ENCODE data around the gene CCNQ.

Gene CCNQ

GRCh38 chrX:153637121-153638040, 38.4 kb upstream of the CCNQ start:
- DNase-seq (ENCODE audit: low read depth), result no peak

DNA sequence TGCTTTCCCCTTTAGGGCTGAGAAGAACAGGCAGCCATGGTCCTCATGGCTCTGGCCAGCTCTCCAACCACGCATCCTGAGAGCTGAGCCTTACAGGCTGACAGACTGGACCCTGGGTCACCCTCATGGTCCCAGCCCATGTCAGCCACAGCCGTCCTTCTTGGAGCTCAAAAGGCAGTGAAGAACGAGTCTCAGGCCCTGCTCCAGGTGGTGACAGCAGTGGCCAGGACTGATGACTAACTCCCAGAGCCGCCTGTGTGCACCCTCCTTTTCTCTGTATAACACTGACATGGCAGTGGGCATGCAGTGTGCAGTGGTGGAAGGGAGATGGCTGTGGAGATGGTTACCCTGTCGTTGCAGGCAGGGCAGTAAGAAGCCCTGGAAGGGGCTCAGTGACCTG, 37.8 kb upstream of the CCNQ start:
- no peak for DNase-seq (ENCODE audit: low read depth)

- no peak for DNase-seq (ENCODE audit: low read depth)
Observed at GRCh38 chrX:153635788-153636668, 37.1 kb upstream of the CCNQ start.

- DNase-seq (ENCODE audit: low read depth), result no peak
Observed at GRCh38 chrX:153635388-153635787, 36.4 kb upstream of the CCNQ start.

GRCh38 chrX:153634832-153635231, 35.9 kb upstream of the CCNQ start:
- no peak for DNase-seq (ENCODE audit: low read depth)

DNA sequence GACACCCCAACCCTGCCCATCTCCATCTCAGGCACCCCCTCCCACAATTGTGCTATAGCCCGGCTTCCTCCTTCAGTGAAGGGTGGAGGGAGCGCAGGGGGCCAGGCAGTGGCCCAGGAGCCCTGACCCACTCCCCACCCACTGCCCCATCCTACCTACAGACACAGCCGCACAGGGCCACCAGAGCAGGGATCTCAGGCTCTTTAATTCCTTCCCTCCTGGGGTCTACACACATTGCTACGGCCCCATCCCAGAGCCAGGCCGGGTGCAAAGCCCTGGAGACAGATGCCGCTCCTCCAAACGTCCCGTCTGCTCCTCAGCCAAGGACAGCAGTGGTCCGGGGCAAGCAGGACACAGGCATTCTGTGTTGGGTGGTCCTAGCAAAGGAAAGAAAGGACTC, 35.3 kb upstream of the CCNQ start:
- DNase-seq (ENCODE audit: low read depth), result no peak

- DNase-seq (ENCODE audit: low read depth), result no peak
Observed at GRCh38 chrX:153633607-153634180, 34.8 kb upstream of the CCNQ start.

- DNase-seq (ENCODE audit: low read depth), result no peak
Observed at GRCh38 chrX:153633048-153633447, 34.1 kb upstream of the CCNQ start.

- DNase-seq (ENCODE audit: low read depth), result no peak
Observed at GRCh38 chrX:153632595-153632946, 33.6 kb upstream of the CCNQ start.

DNA sequence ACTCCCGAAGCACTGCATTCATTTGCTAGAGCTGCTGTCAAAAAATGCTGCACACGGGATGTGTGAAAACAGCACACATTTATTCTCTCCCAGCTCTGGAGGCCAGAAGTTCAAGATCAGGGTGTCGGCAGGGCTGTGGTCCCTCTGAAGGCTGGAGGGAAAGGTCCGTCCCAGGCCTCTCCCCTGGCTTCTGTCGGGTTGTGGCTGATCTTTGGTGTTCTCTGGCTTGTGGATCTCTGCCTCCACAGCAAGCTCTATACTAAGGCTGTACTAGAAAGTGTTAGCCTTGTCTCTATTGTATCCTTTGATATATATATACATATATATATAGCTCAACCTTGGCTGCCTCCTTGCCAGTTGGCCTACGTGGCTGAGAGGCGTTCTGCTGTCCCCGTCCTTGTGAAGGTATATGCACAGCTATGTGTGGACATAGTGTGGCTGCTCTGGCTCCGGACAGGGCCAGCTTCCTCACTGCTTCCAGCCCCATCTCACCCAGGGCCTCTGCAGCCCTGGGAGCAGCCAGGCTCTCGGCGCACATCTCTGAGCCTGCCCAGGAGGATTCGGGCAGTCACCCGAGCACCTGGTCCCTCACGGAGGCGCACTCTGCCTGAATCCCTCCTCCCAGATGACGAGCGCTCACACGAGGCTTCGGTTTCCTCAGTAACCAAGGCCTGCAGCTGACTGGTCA, 33.1 kb upstream of the CCNQ start:
- no peak for DNase-seq (ENCODE audit: low read depth)

- no peak for DNase-seq (ENCODE audit: low read depth)
Observed at GRCh38 chrX:153631346-153631745, 32.4 kb upstream of the CCNQ start.

DNA sequence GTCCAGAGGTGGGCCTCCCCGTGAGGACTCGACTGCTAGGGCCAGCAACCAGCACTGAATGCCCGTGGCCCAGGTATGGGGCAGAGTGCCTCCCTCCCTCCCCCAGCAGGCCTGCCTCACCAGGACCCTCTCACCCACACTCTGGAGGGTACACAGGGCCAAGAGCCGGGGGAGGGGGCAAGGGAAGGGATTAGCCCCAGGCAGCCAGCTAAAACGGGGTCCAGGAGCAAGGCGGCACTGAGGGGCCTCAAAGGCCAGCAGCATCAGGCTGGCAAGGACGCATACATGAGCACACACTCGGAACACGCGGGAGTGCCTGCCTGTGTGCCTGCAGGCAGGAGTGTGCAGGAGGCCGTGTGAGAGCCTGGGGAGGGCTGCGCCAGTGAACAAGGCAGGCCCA, 29.7 kb upstream of the CCNQ start:
- DNase-seq (ENCODE audit: low read depth), result no peak

- no peak for DNase-seq (ENCODE audit: low read depth)
Observed at GRCh38 chrX:153628129-153628528, 29.2 kb upstream of the CCNQ start.

DNA sequence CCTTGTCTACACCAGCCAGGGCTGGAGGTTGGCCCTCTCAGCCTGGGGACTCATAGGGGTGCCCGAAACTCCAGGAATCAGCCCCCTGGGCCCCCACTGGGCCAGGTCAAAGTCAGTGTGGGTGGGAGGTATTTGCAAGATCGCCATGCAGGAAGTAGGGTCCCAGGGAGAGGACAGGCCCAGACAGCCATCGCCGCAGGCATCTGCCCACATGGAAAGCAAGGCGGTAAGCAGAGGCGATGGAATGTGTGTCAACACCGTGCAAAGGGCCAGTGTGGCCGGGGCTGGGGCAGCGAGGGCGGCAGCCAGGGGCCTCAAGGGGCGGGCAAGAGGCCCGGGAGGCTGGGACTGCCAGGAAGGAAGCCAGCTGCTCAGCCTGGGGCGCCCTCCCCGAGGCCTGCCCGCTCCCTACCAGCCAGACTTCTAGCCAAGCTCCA, 28.8 kb upstream of the CCNQ start:
- no peak for DNase-seq (ENCODE audit: low read depth)

- DNase-seq (ENCODE audit: low read depth), result no peak
Observed at GRCh38 chrX:153626863-153627674, 28.1 kb upstream of the CCNQ start.

- no peak for DNase-seq (ENCODE audit: low read depth)
Observed at GRCh38 chrX:153626025-153626633, 27.2 kb upstream of the CCNQ start.

DNA sequence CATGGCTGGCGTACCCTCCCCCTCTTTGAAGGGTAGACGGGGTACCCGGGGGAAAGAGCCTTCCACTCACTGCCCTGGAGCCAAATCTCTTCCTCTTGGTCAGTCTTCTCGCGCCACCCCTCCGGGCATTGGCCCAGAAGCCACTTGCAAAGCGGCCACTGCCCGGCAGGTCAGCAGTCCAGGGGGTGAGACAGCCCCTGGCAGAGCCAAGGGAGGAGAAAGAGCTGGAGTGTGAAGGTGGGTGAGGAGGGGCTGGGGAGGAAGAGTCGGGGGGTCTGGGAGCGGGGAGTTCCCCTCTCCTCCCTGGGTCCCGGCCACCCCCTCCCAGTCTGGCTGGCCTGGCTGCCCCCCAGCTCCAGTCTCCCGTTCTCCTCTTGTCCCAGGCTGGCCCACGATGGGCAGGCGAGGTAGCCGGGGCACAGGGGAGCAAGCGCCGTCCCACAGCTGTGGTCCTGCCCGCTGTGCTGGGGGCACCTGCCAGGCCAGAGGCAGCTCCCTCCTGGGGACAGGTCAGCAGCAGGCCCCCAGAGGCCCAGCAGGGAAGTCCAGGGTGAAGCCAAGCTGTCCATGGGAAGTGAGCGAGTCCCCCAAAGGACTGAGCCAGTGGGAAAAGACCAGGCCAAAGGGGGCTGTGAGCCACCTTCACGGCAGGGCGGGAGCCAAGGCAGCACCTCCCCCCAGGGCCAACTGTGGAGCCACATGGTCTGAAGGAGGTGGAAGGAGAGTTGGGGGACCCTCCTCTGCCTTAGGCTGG, 26.5 kb upstream of the CCNQ start:
- DNase-seq (ENCODE audit: low read depth), result no peak

DNA sequence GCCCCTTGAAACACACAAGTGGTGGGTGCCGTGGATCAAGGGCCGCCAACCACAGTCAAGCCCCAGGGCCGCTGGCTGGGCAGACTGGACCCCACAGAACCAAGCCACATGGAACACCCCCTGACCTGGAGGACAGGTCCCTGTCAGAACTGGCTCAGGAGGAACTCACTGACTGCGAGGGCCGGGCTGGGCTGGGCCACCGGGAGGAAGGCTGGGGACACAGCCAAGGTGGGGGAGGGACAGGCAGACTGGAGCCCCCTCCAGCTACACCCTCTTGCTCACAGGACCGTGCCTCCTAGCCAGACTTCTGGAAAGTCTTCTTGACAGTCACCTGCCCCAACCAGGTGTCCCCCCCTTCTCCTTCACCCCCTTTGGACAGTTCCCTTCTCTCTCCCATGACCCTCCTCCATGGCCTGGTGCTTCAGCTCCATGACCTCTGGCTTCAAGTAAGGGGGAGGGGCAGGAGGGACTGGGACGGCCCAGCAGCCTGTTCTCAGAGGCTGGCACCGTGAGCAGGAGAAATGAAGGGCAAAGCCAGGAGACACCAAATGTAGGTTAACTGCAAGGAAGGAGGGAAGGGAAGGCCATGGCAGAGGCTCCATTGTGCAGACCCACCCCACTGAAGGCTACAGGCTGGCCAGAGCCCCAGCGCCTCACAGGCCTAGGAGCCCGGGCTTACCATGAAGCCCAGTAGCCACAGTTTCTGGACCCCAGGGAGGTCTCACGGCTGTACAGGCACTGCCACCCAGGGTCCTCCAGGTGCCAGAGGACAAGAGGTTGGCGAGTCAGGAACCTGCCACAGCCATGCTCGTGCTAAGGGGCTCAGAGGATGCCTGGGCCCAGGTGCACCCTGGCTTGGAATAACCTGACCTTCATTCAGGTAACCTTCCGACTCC, 25.5 kb upstream of the CCNQ start:
- no peak for DNase-seq (ENCODE audit: low read depth)

Data from fibroblast of gingiva (primary cell).